CD14-positive monocyte (primary cell): ENCODE results near the gene RTCA. TPM values are rescaled to one million over a fixed set of nuclear protein-coding genes. Genes with fewer than 3 reads are reported as not detected.

ENCODE experiments used
- DNase-seq, 3 donors: peaks; one replicate each; pipeline ENCODE4 v3.0.0-alpha.2; 2011 to 2022
- H2AFZ ChIP-seq: 2 replicates; pipeline ENCODE4 v1.6.0; 2012; ENCODE audit warnings: mild to moderate bottlenecking, low read depth, low read length, inconsistent platforms; ENCODE audit not compliant: insufficient read depth, poor library complexity, severe bottlenecking
- H3K27ac ChIP-seq, 2 donors: 1 replicate in 1 of 2; 2 replicates in 1 of 2; pipeline ENCODE4 v1.5.1; 2012 to 2013; ENCODE audit warnings: low read length in 2 of 2, control low read depth in 1 of 2, inconsistent platforms in 1 of 2, low read depth in 1 of 2, mild to moderate bottlenecking in 1 of 2
- H3K27me3 ChIP-seq, 2 donors: one replicate each; pipeline versions ENCODE4 v1.6.0 to v1.6.1; 2011 to 2013; ENCODE audit warnings: low read length in 2 of 2; ENCODE audit not compliant: control insufficient read depth in 2 of 2, insufficient read depth in 2 of 2
- H3K36me3 ChIP-seq, 2 donors: replicated peaks in 1 of 2; 1 replicate in 1 of 2; 2 replicates in 1 of 2; pipeline versions ENCODE4 v1.5.1 to v1.6.1; 2012 to 2013; ENCODE audit warnings: low read length in 2 of 2, control low read depth in 1 of 2, inconsistent platforms in 1 of 2, mild to moderate bottlenecking in 1 of 2; ENCODE audit not compliant: insufficient read depth in 2 of 2, control insufficient read depth in 1 of 2
- H3K4me1 ChIP-seq, 2 donors: 1 replicate in 1 of 2; 2 replicates in 1 of 2; pipeline versions ENCODE4 v1.5.1 to v1.6.1; 2012 to 2013; ENCODE audit warnings: low read length in 2 of 2, control low read depth in 1 of 2, inconsistent platforms in 1 of 2, mild to moderate bottlenecking in 1 of 2, moderate library complexity in 1 of 2; ENCODE audit not compliant: insufficient read depth in 2 of 2, control insufficient read depth in 1 of 2
- H3K4me2 ChIP-seq: replicated peaks from 2 replicates; pipeline ENCODE3; 2012; ENCODE audit warnings: low read length, moderate library complexity, mild to moderate bottlenecking; ENCODE audit not compliant: poor library complexity, severe bottlenecking; ENCODE audit errors: extremely low read depth
- H3K4me3 ChIP-seq, 3 experiments: fragments of 200-600 bp in 1 of 3; sonication (generic) in 1 of 3; replicated peaks in 1 of 3; 1 replicate in 2 of 3; 2 replicates in 1 of 3; pipeline ENCODE4 v1.5.1; 2011 to 2013; ENCODE audit warnings: low read length in 3 of 3, mild to moderate bottlenecking in 3 of 3, control low read depth in 2 of 3, low read depth in 2 of 3, inconsistent platforms in 1 of 3, moderate library complexity in 1 of 3
- H3K79me2 ChIP-seq: 2 replicates; pipeline ENCODE4 v1.6.0; 2012; ENCODE audit warnings: mild to moderate bottlenecking, control low read depth, inconsistent platforms, low read length, moderate library complexity; ENCODE audit not compliant: insufficient read depth
- H3K9ac ChIP-seq: 2 replicates; pipeline ENCODE4 v1.6.0; 2017; ENCODE audit warnings: low read length, mild to moderate bottlenecking; ENCODE audit not compliant: insufficient read depth, poor library complexity, severe bottlenecking
- H3K9me3 ChIP-seq, 2 donors: replicated peaks in 1 of 2; 1 replicate in 1 of 2; 2 replicates in 1 of 2; pipeline versions ENCODE4 v1.5.1 to v1.6.1; 2012 to 2013; ENCODE audit warnings: low read length in 2 of 2, control low read depth in 1 of 2; ENCODE audit not compliant: control insufficient read depth in 1 of 2, insufficient read depth in 1 of 2
- H4K20me1 ChIP-seq: 2 replicates; pipeline ENCODE4 v1.6.0; 2012; ENCODE audit warnings: mild to moderate bottlenecking, low read length, control low read depth, moderate library complexity; ENCODE audit not compliant: insufficient read depth
- H3K27ac Mint-ChIP-seq, 7 donors: one replicate each; pipeline ENCODE4 v1.8.0; 2020; ENCODE audit warnings: mild to moderate bottlenecking in 7 of 7, mixed read lengths in 7 of 7, moderate library complexity in 6 of 7, inconsistent platforms in 2 of 7
- H3K27me3 Mint-ChIP-seq, 3 donors: one replicate each; pipeline ENCODE4 v1.8.0; 2021 to 2022; ENCODE audit warnings: low read depth in 3 of 3, mild to moderate bottlenecking in 3 of 3, mixed read lengths in 3 of 3, moderate library complexity in 3 of 3, inconsistent platforms in 1 of 3
- H3K36me3 Mint-ChIP-seq, 2 donors: one replicate each; pipeline ENCODE4 v1.8.0; 2020; ENCODE audit warnings: mixed read lengths in 2 of 2, inconsistent platforms in 1 of 2, mild to moderate bottlenecking in 1 of 2
- H3K4me1 Mint-ChIP-seq: one replicate; pipeline ENCODE4 v1.8.0; 2020; ENCODE audit warnings: mild to moderate bottlenecking, mixed read lengths
- H3K4me3 Mint-ChIP-seq, 2 donors: one replicate each; pipeline ENCODE4 v1.8.0; 2020; ENCODE audit warnings: mild to moderate bottlenecking in 2 of 2, mixed read lengths in 2 of 2, moderate library complexity in 1 of 2
- H3K9me3 Mint-ChIP-seq, 7 donors: one replicate each; pipeline ENCODE4 v1.8.0; 2020 to 2022; ENCODE audit warnings: mixed read lengths in 7 of 7, mild to moderate bottlenecking in 6 of 7, moderate library complexity in 6 of 7, inconsistent platforms in 2 of 7
- WGBS: methylation state at CpG from one replicate; pipeline ENCODE4 v1.1.5; 2013; ENCODE audit warnings: missing lambda C conversion rate; ENCODE audit not compliant: insufficient coverage; 5-methylcytosine and 5-hydroxymethylcytosine counted together
- intact Hi-C, 2 donors: fragments of 100-400 bp; cut with micrococcal nuclease; formaldehyde crosslinking; loops; one replicate each; pipeline versions ENCODE4 v1.15.0 to v1.15.1; 2023
- polyA plus RNA-seq, 3 donors: library from polyadenylated mRNA; depleted of rRNA in 1 of 3; unstranded in 2 of 3; stranded (reverse) in 1 of 3; fragments of 300-500 nt in 2 of 3; fragments of >200 nt in 1 of 3; fragmentation: Illumina TruSeq in 2 of 3; gene quantifications; 1 replicate in 2 of 3; 2 replicates in 1 of 3; pipeline ENCODE4 v1.2.3, GENCODE V29; 2012 to 2021
- TF ChIP-seq, protein P1 (sequence below): fragments of 200-600 bp; IDR thresholded peaks from one replicate; pipeline ENCODE4 v1.8.0; 2022; ENCODE audit warnings: antibody characterized with exemption, mild to moderate bottlenecking

Gene RTCA
- polyA plus RNA-seq, 3 donors, result 11.7 to 18.3 (median 17.9) TPM

- Histone ChIP-seq H3K27ac (no peak overlapping the region), H3K9me3 (no peaks in the 10 kb centered on the region), H3K79me2 (no peaks in the 10 kb centered on the region), H3K4me1 (no peaks in the 10 kb centered on the region), H4K20me1 (no peaks in the 10 kb centered on the region), H3K4me3 (no peak overlapping the region), H3K4me2 (no peak overlapping the region), H2AFZ (no peak overlapping the region), H3K9ac (no peak overlapping the region), H3K36me3 (no peaks in the 10 kb centered on the region), H3K27me3 (no peaks in the 10 kb centered on the region)
- no peak overlapping the region for H3K4me3 Mint-ChIP-seq
- no peaks in the 10 kb centered on the region for H3K9me3 Mint-ChIP-seq
- peaks cover 9% of the 10 kb centered on the region for H3K4me1 Mint-ChIP-seq
- intact Hi-C loops, result no loop called here
- TF ChIP-seq, protein P1, sequence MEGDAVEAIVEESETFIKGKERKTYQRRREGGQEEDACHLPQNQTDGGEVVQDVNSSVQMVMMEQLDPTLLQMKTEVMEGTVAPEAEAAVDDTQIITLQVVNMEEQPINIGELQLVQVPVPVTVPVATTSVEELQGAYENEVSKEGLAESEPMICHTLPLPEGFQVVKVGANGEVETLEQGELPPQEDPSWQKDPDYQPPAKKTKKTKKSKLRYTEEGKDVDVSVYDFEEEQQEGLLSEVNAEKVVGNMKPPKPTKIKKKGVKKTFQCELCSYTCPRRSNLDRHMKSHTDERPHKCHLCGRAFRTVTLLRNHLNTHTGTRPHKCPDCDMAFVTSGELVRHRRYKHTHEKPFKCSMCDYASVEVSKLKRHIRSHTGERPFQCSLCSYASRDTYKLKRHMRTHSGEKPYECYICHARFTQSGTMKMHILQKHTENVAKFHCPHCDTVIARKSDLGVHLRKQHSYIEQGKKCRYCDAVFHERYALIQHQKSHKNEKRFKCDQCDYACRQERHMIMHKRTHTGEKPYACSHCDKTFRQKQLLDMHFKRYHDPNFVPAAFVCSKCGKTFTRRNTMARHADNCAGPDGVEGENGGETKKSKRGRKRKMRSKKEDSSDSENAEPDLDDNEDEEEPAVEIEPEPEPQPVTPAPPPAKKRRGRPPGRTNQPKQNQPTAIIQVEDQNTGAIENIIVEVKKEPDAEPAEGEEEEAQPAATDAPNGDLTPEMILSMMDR, result no peak
- H3K27me3 Mint-ChIP-seq, result peaks cover 0 to 1% (median 0%) of the 10 kb centered on the region in 3 donors
- no CpG with 5 or more reads among the region's 2 CpGs for WGBS
- no peaks in the 10 kb centered on the region for H3K36me3 Mint-ChIP-seq
- H3K27ac Mint-ChIP-seq, result no peak overlapping the region
- DNase-seq, result no peak
Observed at GRCh38 chr1:100304227-100304626, 38.2 kb downstream of the RTCA start.

GRCh38 chr1:100304921-100305320, 38.9 kb downstream of the RTCA start:
- peak overlapping the region in 1 of 7 donors; percentile 18 for H3K27ac Mint-ChIP-seq

More at GRCh38 chr1:100304921-100305320, 38.9 kb downstream of the RTCA start:
- Mint-ChIP-seq H3K9me3 (peaks cover 0 to 3% (median 0%) of the 10 kb centered on the region in 7 donors), H3K4me1 (peaks cover 9% of the 10 kb centered on the region), H3K4me3 (no peak overlapping the region), H3K27me3 (peaks cover 0 to 1% (median 0%) of the 10 kb centered on the region in 3 donors), H3K36me3 (no peaks in the 10 kb centered on the region)
- no peaks in the 10 kb centered on the region for H3K36me3 ChIP-seq
- no peak overlapping the region for H3K9ac ChIP-seq
- intact Hi-C loops, result no loop called here
- 80% methylated on average over 1 of the region's 3 CpGs for WGBS
- no peaks in the 10 kb centered on the region for H3K9me3 ChIP-seq
- H3K4me2 ChIP-seq, result no peak overlapping the region
- H3K27ac ChIP-seq, result no peak overlapping the region
- H3K79me2 ChIP-seq, result no peaks in the 10 kb centered on the region
- no peak overlapping the region for H3K4me3 ChIP-seq
- no peaks in the 10 kb centered on the region for H3K4me1 ChIP-seq
- DNase-seq, result no peak
- TF ChIP-seq, protein P1, result no peak
- H3K27me3 ChIP-seq, result no peaks in the 10 kb centered on the region
- H4K20me1 ChIP-seq, result no peaks in the 10 kb centered on the region
- no peak overlapping the region for H2AFZ ChIP-seq
